Nephron progenitor cell (in vitro differentiated cells): ENCODE measurements around the gene MYO7A.

Experiments used
- DNase-seq: peaks from one replicate; pipeline ENCODE4 v3.0.0; 2021
- H3K27ac Mint-ChIP-seq: 2 replicates; pipeline ENCODE4 v1.8.0; 2021; ENCODE audit warnings: mild to moderate bottlenecking, moderate library complexity, mixed read lengths
- H3K27me3 Mint-ChIP-seq: 2 replicates; pipeline ENCODE4 v1.8.0; 2021; ENCODE audit warnings: mild to moderate bottlenecking, low read depth, mixed read lengths; ENCODE audit not compliant: poor library complexity
- H3K36me3 Mint-ChIP-seq: 2 replicates; pipeline ENCODE4 v1.8.0; 2021; ENCODE audit warnings: low read depth, mixed read lengths
- H3K4me1 Mint-ChIP-seq: 2 replicates; pipeline ENCODE4 v1.8.0; 2021; ENCODE audit warnings: mixed read lengths
- H3K4me3 Mint-ChIP-seq: 2 replicates; pipeline ENCODE4 v1.8.0; 2021; ENCODE audit warnings: mild to moderate bottlenecking, moderate library complexity, mixed read lengths
- H3K9me3 Mint-ChIP-seq: 2 replicates; pipeline ENCODE4 v1.8.0; 2021; ENCODE audit warnings: mild to moderate bottlenecking, moderate library complexity, mixed read lengths
- CTCF ChIP-seq: fragments of 200-600 bp; sonication (generic); IDR thresholded peaks from 2 replicates; pipeline ENCODE4 v1.5.0; 2021; ENCODE audit warnings: antibody characterized with exemption

The MYO7A gene

GRCh38 chr11:77187776-77188632 lies 60.0 kb downstream of the MYO7A start:
- peak; percentile 81 for DNase-seq
- Mint-ChIP-seq H3K4me1 (no peaks in the 10 kb centered on the region), H3K4me3 (no peak overlapping the region), H3K9me3 (no peaks in the 10 kb centered on the region), H3K27ac (no peak overlapping the region), H3K36me3 (no peaks in the 10 kb centered on the region), H3K27me3 (peaks cover 3% of the 10 kb centered on the region)
- peak; percentile 94 for TF ChIP-seq CTCF

GRCh38 chr11:77188633-77189491 lies 60.8 kb downstream of the MYO7A start:
- no peak for TF ChIP-seq CTCF
- Mint-ChIP-seq H3K4me3 (no peak overlapping the region), H3K27me3 (peaks cover 3% of the 10 kb centered on the region), H3K9me3 (no peaks in the 10 kb centered on the region), H3K4me1 (no peaks in the 10 kb centered on the region), H3K27ac (no peak overlapping the region), H3K36me3 (no peaks in the 10 kb centered on the region)
- no peak for DNase-seq

GRCh38 chr11:77189588-77190210 lies 61.7 kb downstream of the MYO7A start:
- H3K4me1 Mint-ChIP-seq = no peaks in the 10 kb centered on the region
- no peaks in the 10 kb centered on the region for H3K9me3 Mint-ChIP-seq
- H3K36me3 Mint-ChIP-seq = no peaks in the 10 kb centered on the region
- DNase-seq = no peak
- H3K27ac Mint-ChIP-seq = no peak overlapping the region
- no peak overlapping the region for H3K4me3 Mint-ChIP-seq
- peaks cover 3% of the 10 kb centered on the region for H3K27me3 Mint-ChIP-seq
- no peak for TF ChIP-seq CTCF

GRCh38 chr11:77190331-77191075 lies 62.5 kb downstream of the MYO7A start:
- no peaks in the 10 kb centered on the region for H3K9me3 Mint-ChIP-seq
- H3K4me1 Mint-ChIP-seq = no peaks in the 10 kb centered on the region
- DNase-seq = no peak
- no peak overlapping the region for H3K4me3 Mint-ChIP-seq
- TF ChIP-seq CTCF = no peak
- peaks cover 3% of the 10 kb centered on the region for H3K27me3 Mint-ChIP-seq
- no peaks in the 10 kb centered on the region for H3K36me3 Mint-ChIP-seq
- no peak overlapping the region for H3K27ac Mint-ChIP-seq

GRCh38 chr11:77191429-77191822 lies 63.4 kb downstream of the MYO7A start:
- peaks cover 3% of the 10 kb centered on the region for H3K27me3 Mint-ChIP-seq
- H3K27ac Mint-ChIP-seq = no peak overlapping the region
- TF ChIP-seq CTCF = no peak
- H3K36me3 Mint-ChIP-seq = no peaks in the 10 kb centered on the region
- H3K9me3 Mint-ChIP-seq = no peaks in the 10 kb centered on the region
- no peak for DNase-seq
- no peak overlapping the region for H3K4me3 Mint-ChIP-seq
- no peaks in the 10 kb centered on the region for H3K4me1 Mint-ChIP-seq
